Ovary (tissue), 9 donors: Measurements from ENCODE around the gene TEX29. TPM values are rescaled to one million over a fixed set of nuclear protein-coding genes. Genes with fewer than 3 reads are reported as not detected.

Experiments used
- DNase-seq, 5 donors: peaks; one replicate each; pipeline ENCODE4 v3.0.0-alpha.2; 2019 to 2020
- H3K27ac ChIP-seq, 2 donors: fragments of 200-600 bp; one replicate each; pipeline versions ENCODE4 v1.5.1 to v1.8.0; 2019 to 2022
- H3K27me3 ChIP-seq: fragments of 200-600 bp; one replicate; pipeline ENCODE4 v1.8.0; 2022
- H3K36me3 ChIP-seq: fragments of 200-600 bp; sonication (generic); one replicate; pipeline ENCODE4 v1.5.1; 2019
- H3K4me1 ChIP-seq: one replicate; pipeline ENCODE4 v1.8.1; 2013; ENCODE audit warnings: mild to moderate bottlenecking, moderate library complexity; ENCODE audit not compliant: insufficient read depth
- H3K4me3 ChIP-seq: fragments of 200-600 bp; sonication (generic); one replicate; pipeline ENCODE4 v1.5.1; 2017
- H3K9me3 ChIP-seq, 2 donors: fragments of 200-600 bp in 1 of 2; sonication (generic) in 1 of 2; one replicate each; pipeline versions ENCODE4 v1.5.1 to v1.8.1; 2013 to 2019; ENCODE audit warnings: mild to moderate bottlenecking in 1 of 2, moderate library complexity in 1 of 2
- CTCF ChIP-seq, 3 donors: fragments of 450-650 bp in 2 of 3; fragments of 200-600 bp in 1 of 3; IDR thresholded peaks; one replicate each; pipeline versions ENCODE4 v1.5.1 to v1.8.0; 2016 to 2022; ENCODE audit warnings: antibody characterized with exemption in 3 of 3, mild to moderate bottlenecking in 1 of 3
- EP300 ChIP-seq: sonication (generic); formaldehyde crosslinking; IDR thresholded peaks from one replicate; pipeline ENCODE4 v1.6.1; 2017; ENCODE audit warnings: antibody characterized with exemption
- POLR2A ChIP-seq: fragments of 450-650 bp; IDR thresholded peaks from one replicate; pipeline ENCODE4 v1.6.1; 2017; ENCODE audit warnings: antibody characterized with exemption, mild to moderate bottlenecking, moderate library complexity
- WGBS, 3 donors: extraction: QIAGEN DNeasy Blood & Tissue Kit in 1 of 3; methylation state at CpG; one replicate each; pipeline versions ENCODE4 v1.1.5 to v1.1.7; 2013 to 2017; 5-methylcytosine and 5-hydroxymethylcytosine counted together
- intact Hi-C, 4 donors: fragments of 100-400 bp; cut with DNase I; formaldehyde crosslinking; loops; one replicate each; pipeline versions ENCODE4 v1.11.0 to v1.15.1; 2022 to 2023
- polyA plus RNA-seq, 2 donors: library from polyadenylated mRNA; stranded (reverse); fragments of 200-250 nt in 1 of 2; fragments of 350-450 nt in 1 of 2; fragmentation: Illumina TruSeq in 1 of 2; extraction: RNeasy Lipid Tissue Mini Kit (QIAGEN cat#74804) in 1 of 2; gene quantifications; one replicate each; pipeline ENCODE4 v1.2.3, GENCODE V29; 2013 to 2014
- total RNA-seq, 7 donors: library from RNA; depleted of rRNA in 2 of 7; stranded (reverse); fragments of >200 nt in 2 of 7; fragmentation: NEBNext Ultra II Directional in 3 of 7; extraction: Animal tissue kit (Norgen Biotek cat#: 25700) in 3 of 7; gene quantifications; one replicate each; pipeline versions ENCODE4 v1.1.0 to v1.2.4, GENCODE V29; 2016 to 2023
- donor health status: DM: no; HTN: no; CAD: no; lungs with moderate emphysema.
- donor health status: DM: no; HTN: no; CAD: no.
- donor health status: Bipolar disorder and iron deficiency.
- donor health status: DM: yes; HTN: yes; CAD: no.
- donor health status: DM: no; HTN: no; CAD: no.
- donor health status: DM: yes; HTN: yes; CAD: no.

TEX29 gene
- total and polyA plus RNA-seq, 9 donors, result 0.25 to 0.35 TPM; not detected in 7

- 94% methylated on average over 7 of the region's 7 CpGs for WGBS, 3 donors
- no peaks in the 10 kb centered on the region for H3K36me3 ChIP-seq
- H3K27ac ChIP-seq, result no peak overlapping the region
- H3K4me3 ChIP-seq, result no peak overlapping the region
- no peaks in the 10 kb centered on the region for H3K9me3 ChIP-seq
- H3K27me3 ChIP-seq, result no peaks in the 10 kb centered on the region
- H3K4me1 ChIP-seq, result peaks cover 5% of the 10 kb centered on the region
- intact Hi-C loops, result no loop called here
- DNase-seq, result no peak
- TF ChIP-seq EP300 (no peak), CTCF (IDR thresholded peaks at IDR 0.05) (no peak), POLR2A (no peak)
Measured at GRCh38 chr13:111286749-111287148, 33.7 kb upstream of the TEX29 start.

- WGBS, 3 donors, result 91 to 95% (median 92%) methylated on average over 8 of the region's 8 CpGs
- no peaks in the 10 kb centered on the region for H3K27me3 ChIP-seq
- TF ChIP-seq CTCF (IDR thresholded peaks at IDR 0.05) (no peak), POLR2A (no peak), EP300 (no peak)
- no peak overlapping the region for H3K4me3 ChIP-seq
- H3K4me1 ChIP-seq, result peaks cover 3% of the 10 kb centered on the region
- DNase-seq, result no peak
- intact Hi-C loops, result no loop called here
- H3K36me3 ChIP-seq, result no peaks in the 10 kb centered on the region
- no peaks in the 10 kb centered on the region for H3K9me3 ChIP-seq
- no peak overlapping the region for H3K27ac ChIP-seq
Measured at GRCh38 chr13:111287201-111287600, 33.2 kb upstream of the TEX29 start.

GRCh38 chr13:111288276-111288675 is 32.2 kb upstream of the TEX29 start:
- intact Hi-C loops, result no loop called here

GRCh38 chr13:111289251-111289650 is 31.2 kb upstream of the TEX29 start:
- Histone ChIP-seq H3K36me3 (no peaks in the 10 kb centered on the region), H3K4me3 (no peak overlapping the region), H3K9me3 (no peaks in the 10 kb centered on the region), H3K27me3 (no peaks in the 10 kb centered on the region), H3K4me1 (no peaks in the 10 kb centered on the region), H3K27ac (no peak overlapping the region)
- WGBS, 3 donors, result 90 to 92% (median 91%) methylated on average over 11 of the region's 11 CpGs
- no peak for DNase-seq
- intact Hi-C loops, result no loop called here
- TF ChIP-seq EP300 (no peak), CTCF (IDR thresholded peaks at IDR 0.05) (no peak), POLR2A (no peak)

More at GRCh38 chr13:111288276-111288675, 32.2 kb upstream of the TEX29 start:
- no peak overlapping the region for H3K4me3 ChIP-seq
- no peak for DNase-seq
- no peak for TF ChIP-seq POLR2A
- no peak for TF ChIP-seq EP300
- no peak for TF ChIP-seq CTCF (IDR thresholded peaks at IDR 0.05)
- WGBS, 3 donors, result 80 to 86% (median 81%) methylated on average over 7 of the region's 7 CpGs
- no peaks in the 10 kb centered on the region for H3K27me3 ChIP-seq
- H3K36me3 ChIP-seq, result no peaks in the 10 kb centered on the region
- H3K27ac ChIP-seq, result no peak overlapping the region
- H3K4me1 ChIP-seq, result no peaks in the 10 kb centered on the region
- H3K9me3 ChIP-seq, result no peaks in the 10 kb centered on the region
